Activated naive CD4-positive, alpha-beta T cell treated with anti-CD3 and anti-CD28 coated beads, Interleukin-2, amount 50 U/mL, for 24 hours (primary cell): Measurements from ENCODE around the gene IPO4.

Experiments used
- H3K27ac Mint-ChIP-seq: one replicate; pipeline ENCODE4 v1.8.0; 2021; ENCODE audit warnings: mild to moderate bottlenecking, mixed read lengths
- H3K27me3 Mint-ChIP-seq: one replicate; pipeline ENCODE4 v1.8.0; 2021; ENCODE audit warnings: mixed read lengths
- H3K36me3 Mint-ChIP-seq: one replicate; pipeline ENCODE4 v1.8.0; 2021; ENCODE audit warnings: mixed read lengths
- H3K4me1 Mint-ChIP-seq: one replicate; pipeline ENCODE4 v1.8.0; 2021; ENCODE audit warnings: mixed read lengths
- H3K4me3 Mint-ChIP-seq: one replicate; pipeline ENCODE4 v1.8.0; 2021; ENCODE audit warnings: mild to moderate bottlenecking, mixed read lengths
- H3K9me3 Mint-ChIP-seq: one replicate; pipeline ENCODE4 v1.8.0; 2021; ENCODE audit warnings: mixed read lengths

IPO4 gene, protein sequence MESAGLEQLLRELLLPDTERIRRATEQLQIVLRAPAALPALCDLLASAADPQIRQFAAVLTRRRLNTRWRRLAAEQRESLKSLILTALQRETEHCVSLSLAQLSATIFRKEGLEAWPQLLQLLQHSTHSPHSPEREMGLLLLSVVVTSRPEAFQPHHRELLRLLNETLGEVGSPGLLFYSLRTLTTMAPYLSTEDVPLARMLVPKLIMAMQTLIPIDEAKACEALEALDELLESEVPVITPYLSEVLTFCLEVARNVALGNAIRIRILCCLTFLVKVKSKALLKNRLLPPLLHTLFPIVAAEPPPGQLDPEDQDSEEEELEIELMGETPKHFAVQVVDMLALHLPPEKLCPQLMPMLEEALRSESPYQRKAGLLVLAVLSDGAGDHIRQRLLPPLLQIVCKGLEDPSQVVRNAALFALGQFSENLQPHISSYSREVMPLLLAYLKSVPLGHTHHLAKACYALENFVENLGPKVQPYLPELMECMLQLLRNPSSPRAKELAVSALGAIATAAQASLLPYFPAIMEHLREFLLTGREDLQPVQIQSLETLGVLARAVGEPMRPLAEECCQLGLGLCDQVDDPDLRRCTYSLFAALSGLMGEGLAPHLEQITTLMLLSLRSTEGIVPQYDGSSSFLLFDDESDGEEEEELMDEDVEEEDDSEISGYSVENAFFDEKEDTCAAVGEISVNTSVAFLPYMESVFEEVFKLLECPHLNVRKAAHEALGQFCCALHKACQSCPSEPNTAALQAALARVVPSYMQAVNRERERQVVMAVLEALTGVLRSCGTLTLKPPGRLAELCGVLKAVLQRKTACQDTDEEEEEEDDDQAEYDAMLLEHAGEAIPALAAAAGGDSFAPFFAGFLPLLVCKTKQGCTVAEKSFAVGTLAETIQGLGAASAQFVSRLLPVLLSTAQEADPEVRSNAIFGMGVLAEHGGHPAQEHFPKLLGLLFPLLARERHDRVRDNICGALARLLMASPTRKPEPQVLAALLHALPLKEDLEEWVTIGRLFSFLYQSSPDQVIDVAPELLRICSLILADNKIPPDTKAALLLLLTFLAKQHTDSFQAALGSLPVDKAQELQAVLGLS

DNA sequence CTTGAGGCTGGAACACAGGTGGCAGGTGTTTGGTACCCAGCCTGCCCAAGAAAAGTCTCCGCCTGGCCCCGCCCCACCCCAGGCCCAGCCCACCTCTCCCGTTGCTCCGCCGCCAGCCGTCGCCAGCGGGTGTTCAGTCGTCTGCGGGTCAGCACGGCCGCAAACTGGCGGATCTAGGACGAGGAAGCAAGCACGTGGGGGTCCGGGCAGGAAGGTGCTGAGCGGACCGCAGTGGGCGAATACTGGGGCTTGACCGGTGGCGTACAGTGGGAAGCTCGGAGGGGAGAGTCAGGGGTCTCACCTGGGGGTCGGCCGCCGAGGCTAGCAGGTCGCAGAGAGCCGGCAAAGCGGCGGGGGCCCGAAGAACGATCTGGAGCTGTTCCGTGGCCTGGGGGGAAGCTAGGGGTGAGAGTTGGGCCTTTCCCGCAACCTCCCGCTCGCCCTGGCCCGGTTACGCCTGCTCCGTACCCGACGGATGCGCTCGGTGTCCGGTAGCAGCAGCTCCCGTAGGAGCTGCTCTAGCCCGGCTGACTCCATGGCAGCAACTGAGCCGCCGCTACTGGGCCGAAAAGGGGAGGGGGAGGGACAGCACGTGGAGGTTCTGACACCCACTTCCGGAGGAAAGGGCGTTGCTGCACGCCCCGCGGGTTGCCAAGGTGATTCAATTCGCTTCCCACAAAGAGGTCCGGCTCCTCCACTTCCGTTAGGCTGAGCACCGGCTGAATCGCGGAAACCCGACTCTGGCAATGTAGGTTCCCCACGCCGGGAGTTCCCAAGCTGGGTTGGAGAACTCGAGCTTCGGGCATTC lies at the start of gene IPO4:
IPO4 (minus strand) TSS at position 566 of the 808 bp plus-strand sequence; CDS start at position 537, 29 bp downstream.
- H3K4me3 Mint-ChIP-seq = peak within 1 kb of the TSS; percentile 92
- peaks cover 50% of the 10 kb centered on the region for H3K4me1 Mint-ChIP-seq
- peaks cover 5% of the 10 kb centered on the region for H3K36me3 Mint-ChIP-seq
- H3K27me3 Mint-ChIP-seq = no peaks in the 10 kb centered on the region
- peak within 1 kb of the TSS; percentile 88 for H3K27ac Mint-ChIP-seq
- no peaks in the 10 kb centered on the region for H3K9me3 Mint-ChIP-seq

DNA sequence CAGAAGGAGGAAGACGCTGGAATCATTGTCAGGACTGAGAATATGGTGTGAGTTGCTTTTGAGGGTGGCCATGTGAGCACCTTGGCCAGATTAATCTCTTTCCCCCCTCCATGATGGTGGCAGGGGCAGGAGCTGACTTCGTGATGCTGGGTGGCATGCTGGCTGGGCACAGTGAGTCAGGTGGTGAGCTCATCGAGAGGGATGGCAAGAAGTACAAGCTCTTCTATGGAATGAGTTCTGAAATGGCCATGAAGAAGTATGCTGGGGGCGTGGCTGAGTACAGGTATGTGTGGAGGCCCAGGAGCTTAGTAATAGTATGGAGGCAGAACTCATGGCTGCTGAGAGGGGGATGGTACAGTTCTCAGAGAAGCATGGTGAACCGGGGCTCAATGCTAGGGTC lies 49.5 kb upstream of the IPO4 start:
- H3K27me3 Mint-ChIP-seq = no peaks in the 10 kb centered on the region
- peak overlapping the region; percentile 93 for H3K27ac Mint-ChIP-seq
- peaks cover 17% of the 10 kb centered on the region for H3K36me3 Mint-ChIP-seq

DNA sequence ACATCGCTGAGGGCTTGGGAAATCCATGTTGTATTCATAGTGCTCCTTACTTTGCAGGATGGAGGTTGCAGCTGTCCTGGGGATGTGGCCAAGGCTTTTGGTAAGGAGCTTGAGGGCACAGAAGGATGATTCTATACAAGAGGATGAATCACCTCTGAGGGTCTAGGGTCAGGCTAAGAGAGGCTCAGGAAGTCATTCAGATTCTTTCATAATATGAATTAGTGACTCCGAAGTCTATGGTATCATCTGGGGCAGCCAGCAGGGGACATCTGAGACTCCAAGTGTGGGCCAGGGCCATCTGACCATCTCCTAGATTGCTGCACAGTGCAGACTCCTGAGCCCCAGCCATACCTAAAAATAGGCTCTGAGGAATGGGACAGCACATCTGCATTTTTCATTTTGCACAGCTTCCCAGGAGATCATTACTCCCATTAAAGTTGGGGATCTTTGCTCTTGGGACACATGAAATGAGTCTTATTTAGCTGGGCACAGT lies 48.9 kb upstream of the IPO4 start:
- Mint-ChIP-seq H3K4me1 (peaks cover 81% of the 10 kb centered on the region), H3K27me3 (no peaks in the 10 kb centered on the region), H3K4me3 (no peak overlapping the region), H3K9me3 (no peaks in the 10 kb centered on the region), H3K27ac (peak overlapping the region; percentile 77), H3K36me3 (peaks cover 17% of the 10 kb centered on the region)

More for the DNA sequence above, 49.5 kb upstream of the IPO4 start:
- peak overlapping the region; percentile 40 for H3K4me3 Mint-ChIP-seq
- peaks cover 82% of the 10 kb centered on the region for H3K4me1 Mint-ChIP-seq
- H3K9me3 Mint-ChIP-seq = no peaks in the 10 kb centered on the region

DNA sequence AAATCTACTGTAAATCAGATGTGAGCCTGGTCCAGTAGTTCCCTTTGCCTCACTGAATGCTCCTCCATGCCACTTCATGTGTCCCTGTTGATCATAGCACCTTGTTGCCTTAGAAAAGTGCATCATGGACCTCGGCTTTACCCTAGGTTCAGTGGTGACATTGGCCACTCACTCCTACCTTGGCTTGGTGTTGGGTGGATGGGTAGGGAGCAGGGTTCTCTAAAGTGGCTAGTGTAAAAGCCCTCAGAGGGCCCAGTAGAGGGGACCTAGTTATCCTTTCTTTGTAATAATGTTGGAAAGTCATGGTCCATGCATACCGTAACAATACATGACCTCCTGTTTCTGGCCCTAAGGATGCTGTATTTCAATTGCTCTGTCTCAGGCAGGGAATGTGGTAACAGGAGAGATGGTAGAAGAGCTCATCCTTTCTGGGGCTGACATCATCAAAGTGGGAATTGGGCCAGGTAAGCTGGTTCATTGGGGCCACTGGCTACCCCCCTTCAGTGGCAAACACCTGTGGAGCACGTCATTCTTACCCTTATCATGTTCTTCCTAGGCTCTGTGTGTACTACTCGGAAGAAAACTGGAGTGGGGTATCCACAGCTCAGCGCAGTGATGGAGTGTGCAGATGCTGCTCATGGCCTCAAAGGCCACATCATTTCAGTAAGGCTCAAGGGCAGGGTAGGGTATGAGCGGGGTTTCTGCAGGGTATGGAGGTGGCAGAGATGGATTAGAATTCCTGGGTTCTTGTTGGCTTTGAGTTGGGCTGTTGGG lies 48.3 kb upstream of the IPO4 start:
- H3K9me3 Mint-ChIP-seq = no peaks in the 10 kb centered on the region
- peak overlapping the region; percentile 77 for H3K27ac Mint-ChIP-seq
- no peaks in the 10 kb centered on the region for H3K27me3 Mint-ChIP-seq
- H3K4me1 Mint-ChIP-seq = peaks cover 81% of the 10 kb centered on the region
- no peak overlapping the region for H3K4me3 Mint-ChIP-seq
- peaks cover 17% of the 10 kb centered on the region for H3K36me3 Mint-ChIP-seq

DNA sequence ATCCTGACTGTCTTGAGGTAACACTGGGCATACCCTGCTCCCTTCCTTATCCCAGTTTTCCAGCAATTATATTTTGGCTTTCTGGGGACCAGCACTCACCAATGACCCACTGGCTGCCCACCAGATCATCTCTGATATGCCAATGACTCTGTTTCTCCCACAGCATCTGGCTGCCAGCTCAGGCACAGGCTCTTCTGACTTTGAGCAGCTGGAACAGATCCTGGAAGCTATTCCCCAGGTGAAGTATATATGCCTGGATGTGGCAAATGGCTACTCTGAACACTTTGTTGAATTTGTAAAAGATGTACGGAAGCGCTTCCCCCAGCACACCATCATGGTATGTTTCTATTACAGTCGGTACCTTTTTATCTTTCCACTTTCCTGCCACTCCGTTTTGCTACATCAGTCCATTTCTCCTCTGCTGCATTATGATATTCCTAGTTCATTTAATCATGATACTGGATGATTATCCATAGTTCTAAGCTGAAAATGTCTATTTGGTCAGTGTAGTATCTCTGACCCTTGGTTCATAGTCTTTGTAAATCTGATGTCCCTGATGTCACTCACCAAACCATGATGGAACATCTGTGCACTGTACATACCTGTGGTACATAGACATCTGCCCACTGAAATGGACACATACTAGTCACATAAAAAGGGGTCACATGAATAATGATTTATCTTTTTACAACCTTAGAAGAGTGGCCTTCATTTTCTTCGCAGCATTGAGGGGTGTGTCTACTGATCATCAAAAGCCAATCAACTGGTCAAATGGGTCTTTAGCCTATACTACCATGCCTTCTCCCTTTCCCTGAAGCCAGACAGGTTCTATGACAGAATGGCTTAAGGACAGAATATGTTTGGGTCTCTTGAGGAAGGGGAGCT lies 47.4 kb upstream of the IPO4 start:
- no peaks in the 10 kb centered on the region for H3K9me3 Mint-ChIP-seq
- H3K4me1 Mint-ChIP-seq = peaks cover 84% of the 10 kb centered on the region
- H3K36me3 Mint-ChIP-seq = peaks cover 17% of the 10 kb centered on the region
- no peaks in the 10 kb centered on the region for H3K27me3 Mint-ChIP-seq
- peak overlapping the region; percentile 87 for H3K27ac Mint-ChIP-seq
- no peak overlapping the region for H3K4me3 Mint-ChIP-seq

DNA sequence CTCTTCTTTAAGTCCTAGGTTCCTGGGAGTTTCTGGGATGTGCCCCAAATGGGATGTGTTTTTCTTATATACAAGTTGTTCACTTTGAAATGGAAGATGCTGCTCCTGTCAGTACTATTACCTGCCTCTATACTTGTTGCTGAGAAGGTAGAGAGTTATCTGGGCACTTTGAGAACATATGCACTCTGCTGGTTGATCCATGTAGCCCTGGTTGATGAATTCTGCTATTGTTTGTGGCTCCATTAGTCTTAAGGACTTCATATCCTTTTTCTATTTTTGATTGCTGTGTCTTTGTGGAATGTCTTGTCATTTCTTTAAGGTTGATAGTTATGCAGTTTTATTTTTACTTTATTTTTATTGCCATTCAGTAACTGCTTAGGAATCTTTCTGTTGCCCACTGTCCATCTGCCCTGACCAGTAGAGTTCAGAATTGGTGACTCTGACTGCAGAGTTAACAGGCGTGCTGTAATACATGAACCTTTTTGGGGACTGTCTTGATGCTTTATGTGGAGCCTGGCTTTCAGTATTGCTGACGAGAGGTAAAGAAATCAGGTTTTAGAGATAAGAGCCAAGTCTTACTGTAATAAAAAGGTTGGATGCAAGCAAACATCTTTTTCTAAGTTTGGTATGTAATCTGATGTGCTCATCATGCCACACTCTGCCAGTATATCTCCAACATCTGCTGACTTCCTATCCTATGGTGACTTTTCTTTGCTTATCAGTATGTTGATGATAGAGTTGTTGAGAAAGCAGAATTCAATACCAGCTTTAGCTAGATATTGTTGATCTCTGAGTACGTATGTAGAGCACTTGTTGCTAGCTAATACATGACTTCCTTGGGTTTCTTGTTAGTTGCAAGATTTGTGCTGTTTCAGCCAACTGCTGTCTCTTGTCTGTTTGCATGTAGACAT lies 45.7 kb upstream of the IPO4 start:
- Mint-ChIP-seq H3K36me3 (peaks cover 13% of the 10 kb centered on the region), H3K9me3 (no peaks in the 10 kb centered on the region), H3K27me3 (no peaks in the 10 kb centered on the region), H3K4me1 (peaks cover 70% of the 10 kb centered on the region), H3K27ac (peak overlapping the region; percentile 68), H3K4me3 (peak overlapping the region; percentile 97)

DNA sequence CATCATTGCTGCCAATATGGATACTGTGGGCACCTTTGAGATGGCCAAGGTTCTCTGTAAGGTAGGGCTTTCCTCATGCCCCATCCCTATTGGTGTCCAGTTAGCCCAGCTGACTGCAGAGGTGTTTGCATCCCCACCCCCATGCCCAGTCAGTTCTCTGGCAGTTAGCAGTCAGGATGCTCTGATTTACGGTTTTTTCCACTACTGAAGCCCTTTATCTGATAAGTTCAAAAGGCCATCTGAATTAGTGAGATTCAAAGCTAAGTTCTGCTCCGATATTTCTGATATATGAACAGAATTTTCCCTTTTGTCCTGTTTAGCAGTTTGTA lies 44.9 kb upstream of the IPO4 start:
- Mint-ChIP-seq H3K27me3 (no peaks in the 10 kb centered on the region), H3K27ac (peak overlapping the region; percentile 94), H3K4me1 (peaks cover 66% of the 10 kb centered on the region), H3K9me3 (no peaks in the 10 kb centered on the region), H3K4me3 (peak overlapping the region; percentile 97), H3K36me3 (peaks cover 12% of the 10 kb centered on the region)

DNA sequence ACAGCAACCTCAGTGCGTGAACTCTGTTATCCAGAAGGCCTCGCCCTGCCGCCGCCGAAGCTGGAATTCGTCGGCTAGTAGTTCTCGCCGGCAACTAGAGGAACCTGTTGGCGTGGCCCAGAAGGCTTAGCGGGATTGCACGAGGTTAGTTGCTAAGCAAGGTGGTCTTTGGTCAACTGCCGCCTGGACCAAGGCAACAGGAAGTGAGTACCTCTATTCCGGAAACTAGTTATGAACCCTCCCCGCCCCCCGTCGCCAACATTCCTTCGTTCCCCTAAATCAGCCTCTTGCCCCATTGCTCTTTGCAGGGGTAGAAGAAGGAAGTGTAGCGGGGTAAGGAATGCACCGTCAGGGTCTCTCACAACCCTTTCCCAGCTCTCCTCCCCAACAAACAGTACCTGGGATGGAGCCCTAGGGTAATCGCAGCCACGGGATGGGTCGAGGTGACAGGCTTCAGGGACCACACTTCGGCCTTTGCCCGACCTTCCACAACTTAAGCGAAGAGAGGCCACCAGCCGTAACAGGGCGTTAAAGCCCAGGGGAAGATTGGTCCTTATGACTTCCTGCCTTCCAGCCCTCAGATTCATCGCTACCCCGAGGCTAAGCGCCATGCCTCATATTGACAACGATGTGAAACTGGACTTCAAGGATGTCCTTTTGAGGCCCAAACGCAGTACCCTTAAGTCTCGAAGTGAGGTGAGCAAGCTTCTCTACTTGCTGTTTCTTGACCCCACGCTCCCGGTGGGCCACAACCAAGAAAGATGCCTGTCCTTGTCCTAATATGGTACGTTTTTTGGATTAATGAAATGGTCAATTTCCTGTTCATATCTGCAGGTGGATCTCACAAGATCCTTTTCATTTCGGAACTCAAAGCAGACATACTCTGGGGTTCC lies 44.3 kb upstream of the IPO4 start, which contains the start of gene GMPR2:
GMPR2 (plus strand) TSS at position 285 of the 893 bp plus-strand sequence; CDS start at position 610, 325 bp downstream.
- Mint-ChIP-seq H3K36me3 (peaks cover 7% of the 10 kb centered on the region), H3K27me3 (no peaks in the 10 kb centered on the region), H3K4me3 (peak within 1 kb of the TSS; percentile 97), H3K9me3 (no peaks in the 10 kb centered on the region), H3K27ac (peak within 1 kb of the TSS; percentile 94), H3K4me1 (peaks cover 60% of the 10 kb centered on the region)

DNA sequence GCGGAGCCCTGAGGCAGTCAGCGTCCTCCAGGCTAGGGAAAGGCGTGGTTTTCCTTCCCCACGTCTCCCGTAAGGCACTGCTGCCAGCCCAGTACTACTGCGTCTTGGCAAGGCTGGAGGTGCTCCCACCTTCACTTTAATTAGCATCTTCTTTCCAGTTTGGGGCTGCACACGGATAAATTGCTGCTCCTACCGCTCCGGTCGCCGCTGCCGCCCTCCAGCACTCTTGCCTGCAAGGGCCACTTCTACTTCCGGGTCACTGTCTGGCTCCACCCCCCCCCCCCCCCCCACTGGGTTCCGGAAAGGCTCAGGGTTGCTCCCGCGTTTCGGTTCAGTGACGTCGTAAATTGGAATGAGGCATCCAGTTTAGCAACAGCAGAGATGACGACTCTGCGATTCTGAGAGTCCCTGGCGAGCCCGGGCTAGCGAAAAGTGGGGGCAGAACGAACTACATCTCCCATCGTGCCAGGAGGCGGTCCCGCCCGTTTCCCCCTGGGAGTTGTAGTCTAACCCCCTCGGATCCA lies 43.6 kb upstream of the IPO4 start, which contains the start of gene NEDD8:
NEDD8 (minus strand) TSS at position 247 of the 524 bp plus-strand sequence; CDS start at position 147, 100 bp downstream.
- Mint-ChIP-seq H3K4me1 (peaks cover 57% of the 10 kb centered on the region), H3K27me3 (no peaks in the 10 kb centered on the region), H3K9me3 (no peaks in the 10 kb centered on the region), H3K36me3 (peaks cover 8% of the 10 kb centered on the region), H3K4me3 (peak within 1 kb of the TSS; percentile 97), H3K27ac (peak within 1 kb of the TSS; percentile 94)

DNA sequence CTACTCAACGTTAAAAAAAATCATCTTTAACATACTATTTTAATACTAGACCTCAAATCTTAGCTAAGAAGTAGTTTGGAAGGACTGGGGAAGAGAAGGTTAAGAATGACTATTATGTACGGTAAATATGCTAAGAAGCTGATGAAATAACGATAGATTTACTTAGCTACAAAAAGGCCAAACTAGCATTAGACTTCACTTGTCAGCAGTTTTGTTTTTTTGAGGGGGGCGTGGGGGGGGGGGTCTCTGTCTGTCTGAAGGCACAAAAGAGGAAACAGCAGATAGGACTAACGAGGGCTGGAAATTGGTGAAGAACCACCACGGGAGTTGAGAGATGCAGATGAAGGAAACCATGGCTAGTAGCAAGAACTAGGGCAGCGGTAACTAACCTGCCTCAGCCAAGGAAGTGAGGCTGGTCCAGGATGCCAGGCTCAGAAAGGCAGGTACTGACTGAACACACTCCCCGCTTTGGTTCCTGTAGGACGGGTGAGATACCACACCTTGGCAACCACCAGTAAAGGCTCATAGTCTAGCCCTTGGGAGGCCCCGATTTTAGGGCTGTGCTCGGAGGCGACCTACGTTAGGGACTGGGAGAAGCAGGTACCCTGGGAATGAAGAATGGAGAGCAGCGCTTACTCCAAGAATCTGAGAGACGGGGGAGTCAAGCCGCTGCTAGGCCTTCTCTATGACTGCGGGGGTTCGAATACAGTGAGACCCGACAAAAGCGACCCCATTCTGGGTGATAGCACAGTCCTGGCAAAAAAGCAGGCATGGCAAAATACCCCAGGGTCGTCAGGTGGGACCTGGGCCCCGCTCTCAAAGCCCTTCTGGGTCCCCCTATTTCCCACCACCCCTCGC lies 42.9 kb upstream of the IPO4 start:
- H3K27ac Mint-ChIP-seq = peak overlapping the region; percentile 94
- no peaks in the 10 kb centered on the region for H3K9me3 Mint-ChIP-seq
- H3K27me3 Mint-ChIP-seq = no peaks in the 10 kb centered on the region
- H3K4me3 Mint-ChIP-seq = peak overlapping the region; percentile 97
- peaks cover 4% of the 10 kb centered on the region for H3K36me3 Mint-ChIP-seq
- H3K4me1 Mint-ChIP-seq = peaks cover 57% of the 10 kb centered on the region

DNA sequence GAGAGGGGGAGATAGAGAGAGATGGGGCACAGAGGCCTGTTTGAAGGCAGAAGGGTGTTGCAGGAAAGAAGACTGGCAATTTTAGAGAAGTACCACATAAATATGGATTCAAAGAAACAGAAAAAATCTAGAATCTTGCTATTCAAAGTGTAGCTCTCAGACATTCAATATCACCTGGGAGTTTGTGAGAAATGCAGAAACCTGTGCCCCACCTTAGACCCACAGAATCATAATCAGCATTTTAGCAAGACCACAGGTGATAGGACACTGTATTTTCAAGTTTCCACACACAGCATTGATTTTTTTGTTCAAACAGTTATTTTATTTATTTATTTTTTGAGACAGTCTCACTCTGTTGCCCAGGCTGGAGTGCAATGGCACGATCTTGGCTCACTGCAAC lies 40.3 kb upstream of the IPO4 start:
- peaks cover 44% of the 10 kb centered on the region for H3K4me1 Mint-ChIP-seq
- H3K36me3 Mint-ChIP-seq = peaks cover 8% of the 10 kb centered on the region
- H3K4me3 Mint-ChIP-seq = no peak overlapping the region
- H3K27me3 Mint-ChIP-seq = no peaks in the 10 kb centered on the region
- no peak overlapping the region for H3K27ac Mint-ChIP-seq
- H3K9me3 Mint-ChIP-seq = no peaks in the 10 kb centered on the region
